ENCODE measurements around the gene PSMB7.

Gene PSMB7

DNA sequence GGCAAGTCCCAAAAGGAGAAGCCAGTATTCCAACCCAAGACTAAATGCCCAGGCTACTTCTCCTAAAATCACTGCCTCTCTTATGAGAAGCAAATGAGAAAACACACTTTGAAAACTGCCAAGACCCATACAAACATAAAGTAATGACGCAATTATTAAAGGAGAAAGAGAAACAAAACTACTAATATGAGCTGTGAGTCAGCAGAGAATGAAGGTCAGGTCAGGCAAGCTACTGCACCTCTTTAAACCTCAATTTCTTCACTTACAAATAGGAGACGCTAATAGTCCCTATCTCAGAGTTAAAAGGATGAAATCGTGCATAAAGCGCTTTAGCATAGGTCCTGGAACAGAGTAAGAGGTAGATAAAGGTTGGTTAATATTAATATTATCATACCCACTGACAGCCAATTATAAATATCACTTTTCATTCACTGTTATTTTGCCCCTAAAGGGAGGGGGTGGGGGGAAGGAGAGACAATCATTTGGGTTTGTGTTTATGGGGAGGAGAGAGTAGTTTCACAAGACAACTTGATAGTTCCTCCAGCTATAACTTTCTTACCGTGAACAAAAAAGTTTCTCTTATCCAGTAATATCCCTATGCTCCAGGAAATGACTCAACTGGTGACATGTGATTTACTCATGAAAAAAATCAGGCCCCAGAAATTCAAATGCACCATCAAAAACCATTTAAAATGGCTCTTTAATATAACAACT lies 3.6 kb downstream of the PSMB7 start:
- H3K4me1 Mint-ChIP-seq (ENCODE audit: low read depth), result peaks cover 16% of the 10 kb centered on the region
- no peaks in the 10 kb centered on the region for H3K9me3 Mint-ChIP-seq
- no peak overlapping the region for H3K27ac Mint-ChIP-seq
- no peaks in the 10 kb centered on the region for H3K27me3 Mint-ChIP-seq
- H3K36me3 Mint-ChIP-seq (ENCODE audit: low read depth), result peaks cover 86% of the 10 kb centered on the region
- intact Hi-C loops (cut with micrococcal nuclease), result no loop called here
- H3K4me3 Mint-ChIP-seq, result no peak overlapping the region

DNA sequence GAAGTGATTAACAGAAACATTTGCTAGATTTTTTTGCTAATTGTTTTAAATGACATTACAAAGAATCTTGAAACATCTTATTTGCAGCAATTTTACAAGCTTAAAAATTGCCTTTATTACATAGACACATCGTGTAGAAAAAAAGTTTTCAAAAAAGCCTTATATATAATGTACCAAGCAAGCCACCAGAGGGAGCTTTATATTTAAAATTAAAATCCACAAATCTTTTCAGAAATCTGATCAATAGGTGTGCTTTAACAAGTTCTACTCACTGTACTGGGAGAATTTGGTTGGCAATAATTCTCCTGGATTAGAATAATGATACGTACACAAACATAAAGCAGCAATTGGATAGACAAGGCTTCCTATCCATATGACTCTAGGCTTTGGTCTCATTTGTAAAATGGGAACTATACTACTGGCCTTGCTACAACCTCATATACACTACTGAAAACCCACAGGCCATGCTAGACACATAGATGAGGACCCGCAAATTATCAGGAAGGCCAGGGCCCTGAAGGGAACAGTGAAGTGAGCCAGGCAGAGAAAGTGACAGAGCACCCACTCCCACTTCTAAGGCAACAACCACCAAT lies 4.8 kb downstream of the PSMB7 start:
- H3K36me3 Mint-ChIP-seq (ENCODE audit: low read depth), result peaks cover 98% of the 10 kb centered on the region
- no peak overlapping the region for H3K4me3 Mint-ChIP-seq
- intact Hi-C loops (cut with micrococcal nuclease), result no loop called here
- H3K27ac Mint-ChIP-seq, result no peak overlapping the region
- no peaks in the 10 kb centered on the region for H3K9me3 Mint-ChIP-seq
- no peaks in the 10 kb centered on the region for H3K27me3 Mint-ChIP-seq
- H3K4me1 Mint-ChIP-seq (ENCODE audit: low read depth), result peaks cover 16% of the 10 kb centered on the region

DNA sequence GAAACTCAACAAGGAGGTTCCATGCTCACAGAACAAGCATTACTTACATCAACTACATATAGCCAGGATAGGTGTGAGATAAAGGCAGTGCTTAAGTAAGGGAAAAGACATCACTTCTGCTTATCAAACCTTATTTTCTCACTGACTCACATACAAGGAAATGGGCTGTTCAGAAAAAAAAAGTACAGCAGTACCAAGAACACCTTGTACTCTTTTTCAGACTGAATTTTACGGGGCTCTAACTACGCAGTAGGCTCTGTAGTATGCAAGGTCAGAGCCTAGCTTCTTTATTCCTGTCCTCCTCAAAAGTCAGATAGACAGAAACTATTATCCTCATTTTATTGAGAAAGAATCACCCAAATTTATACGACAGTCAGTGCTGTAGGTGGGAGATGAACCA lies 5.8 kb downstream of the PSMB7 start:
- no peaks in the 10 kb centered on the region for H3K9me3 Mint-ChIP-seq
- intact Hi-C loops (cut with micrococcal nuclease), result no loop called here
- H3K27ac Mint-ChIP-seq, result no peak overlapping the region
- no peak overlapping the region for H3K4me3 Mint-ChIP-seq
- H3K4me1 Mint-ChIP-seq (ENCODE audit: low read depth), result peaks cover 11% of the 10 kb centered on the region
- no peaks in the 10 kb centered on the region for H3K27me3 Mint-ChIP-seq
- H3K36me3 Mint-ChIP-seq (ENCODE audit: low read depth), result peaks cover 98% of the 10 kb centered on the region

DNA sequence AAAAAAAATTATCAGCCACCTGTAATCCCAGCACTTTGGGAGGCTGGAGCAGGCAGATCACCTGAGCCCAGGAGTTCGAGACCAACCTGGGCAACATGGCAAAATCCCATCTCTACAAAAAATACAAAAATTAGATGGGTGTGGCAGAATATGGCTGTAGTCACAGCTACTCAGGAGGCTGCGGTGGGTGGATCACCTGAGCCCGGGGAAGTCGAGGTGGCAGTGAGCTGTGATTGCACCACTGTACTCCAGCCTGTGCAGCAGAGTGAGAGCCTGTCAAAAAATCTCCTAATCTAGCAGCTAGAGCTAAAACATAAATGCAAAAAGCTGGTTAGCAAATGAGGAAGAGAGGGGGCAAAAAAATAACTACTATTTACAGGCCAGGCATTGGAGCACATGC lies 12.0 kb downstream of the PSMB7 start:
- intact Hi-C loops (cut with micrococcal nuclease), result no loop called here
- peaks cover 30% of the 10 kb centered on the region for H3K4me1 Mint-ChIP-seq (ENCODE audit: low read depth)
- H3K27ac Mint-ChIP-seq, result no peak overlapping the region
- no peaks in the 10 kb centered on the region for H3K27me3 Mint-ChIP-seq
- no peaks in the 10 kb centered on the region for H3K9me3 Mint-ChIP-seq
- no peak overlapping the region for H3K4me3 Mint-ChIP-seq
- peaks cover 95% of the 10 kb centered on the region for H3K36me3 Mint-ChIP-seq (ENCODE audit: low read depth)

DNA sequence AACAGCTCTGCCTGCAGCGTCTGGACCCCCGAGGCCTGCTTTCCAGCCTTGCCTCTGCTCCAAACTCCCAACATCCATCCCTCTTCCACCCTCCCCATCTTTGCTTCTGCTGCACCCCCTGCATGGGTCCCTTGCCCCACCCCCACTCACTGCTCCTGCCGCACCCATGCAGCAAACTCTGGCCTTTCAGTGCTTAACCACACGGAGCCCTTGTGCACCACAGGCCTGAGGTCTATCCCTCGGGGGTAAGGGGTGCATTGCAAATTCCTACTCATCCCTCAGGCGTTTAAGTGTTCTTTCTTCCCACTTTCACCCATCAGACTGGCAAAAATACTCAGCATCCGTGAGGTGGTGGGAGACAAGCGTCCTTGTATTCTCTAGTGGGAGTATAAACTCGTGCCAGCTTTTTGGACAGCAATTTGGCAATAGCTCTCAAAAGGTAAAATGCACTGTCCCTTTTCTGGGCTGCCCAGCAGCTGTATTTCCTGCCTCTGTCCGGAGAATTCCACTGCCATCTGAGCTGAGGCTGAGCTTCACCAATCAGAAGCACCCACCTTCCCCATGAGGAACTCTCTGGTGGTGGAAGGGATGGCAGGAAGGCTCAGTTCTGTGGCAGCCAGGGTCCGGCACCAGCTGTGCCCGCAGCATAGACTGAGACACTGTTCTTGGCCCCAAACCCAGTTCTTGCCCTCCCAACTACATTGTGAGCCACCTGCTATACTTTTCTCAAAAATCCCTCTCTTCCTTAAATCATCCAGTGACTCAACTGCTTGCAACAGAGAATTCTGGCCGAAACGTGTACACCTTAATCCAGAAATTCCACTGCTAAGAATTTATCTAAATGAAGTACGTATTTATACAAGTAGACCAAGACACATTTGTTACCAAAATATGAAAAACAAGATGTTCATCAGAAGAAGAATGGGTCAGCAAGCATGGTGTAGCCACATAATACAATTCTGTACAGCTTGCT lies 15.0 kb downstream of the PSMB7 start:
- Mint-ChIP-seq H3K9me3 (no peaks in the 10 kb centered on the region), H3K4me1 (ENCODE audit: low read depth) (peaks cover 46% of the 10 kb centered on the region), H3K27me3 (no peaks in the 10 kb centered on the region), H3K4me3 (no peak overlapping the region), H3K36me3 (ENCODE audit: low read depth) (peaks cover 82% of the 10 kb centered on the region), H3K27ac (peak overlapping the region; percentile 43)
- intact Hi-C loops (cut with micrococcal nuclease), result no loop called here

DNA sequence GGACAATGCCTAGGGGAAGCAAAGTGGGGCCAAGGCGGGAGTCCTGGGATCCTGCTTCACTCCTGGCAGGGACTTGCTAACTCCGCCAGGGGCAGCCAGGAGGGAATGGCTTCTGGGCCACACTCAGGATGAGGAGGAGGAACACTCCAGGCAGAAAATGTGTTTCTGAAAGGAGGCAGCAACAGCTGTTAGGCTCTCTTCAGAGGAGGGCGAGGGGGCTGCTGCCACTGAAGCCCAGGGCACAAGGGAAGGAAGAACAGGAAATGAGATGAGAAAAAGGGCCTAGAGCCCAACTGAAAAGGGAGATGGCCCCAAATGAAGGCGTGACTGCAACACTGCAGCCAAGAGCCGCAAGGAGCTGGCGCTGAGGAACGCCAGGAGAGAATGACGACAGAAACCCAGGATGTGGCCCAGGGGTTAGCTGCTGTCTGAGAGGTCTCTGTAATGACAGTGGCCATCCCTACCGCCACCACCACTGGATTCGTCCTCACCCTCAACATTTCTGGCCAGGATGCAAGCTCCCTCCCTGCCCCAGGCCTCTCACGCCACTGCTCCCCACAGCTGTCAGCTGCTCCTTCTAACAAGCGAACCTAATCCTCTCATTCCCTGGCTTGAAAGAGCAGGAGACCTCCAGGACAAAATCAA lies 15.8 kb downstream of the PSMB7 start:
- Mint-ChIP-seq H3K4me3 (no peak overlapping the region), H3K27ac (peak overlapping the region; percentile 43), H3K9me3 (no peaks in the 10 kb centered on the region), H3K36me3 (ENCODE audit: low read depth) (peaks cover 74% of the 10 kb centered on the region), H3K27me3 (no peaks in the 10 kb centered on the region), H3K4me1 (ENCODE audit: low read depth) (peaks cover 51% of the 10 kb centered on the region)
- intact Hi-C loops (cut with micrococcal nuclease), result no loop called here

DNA sequence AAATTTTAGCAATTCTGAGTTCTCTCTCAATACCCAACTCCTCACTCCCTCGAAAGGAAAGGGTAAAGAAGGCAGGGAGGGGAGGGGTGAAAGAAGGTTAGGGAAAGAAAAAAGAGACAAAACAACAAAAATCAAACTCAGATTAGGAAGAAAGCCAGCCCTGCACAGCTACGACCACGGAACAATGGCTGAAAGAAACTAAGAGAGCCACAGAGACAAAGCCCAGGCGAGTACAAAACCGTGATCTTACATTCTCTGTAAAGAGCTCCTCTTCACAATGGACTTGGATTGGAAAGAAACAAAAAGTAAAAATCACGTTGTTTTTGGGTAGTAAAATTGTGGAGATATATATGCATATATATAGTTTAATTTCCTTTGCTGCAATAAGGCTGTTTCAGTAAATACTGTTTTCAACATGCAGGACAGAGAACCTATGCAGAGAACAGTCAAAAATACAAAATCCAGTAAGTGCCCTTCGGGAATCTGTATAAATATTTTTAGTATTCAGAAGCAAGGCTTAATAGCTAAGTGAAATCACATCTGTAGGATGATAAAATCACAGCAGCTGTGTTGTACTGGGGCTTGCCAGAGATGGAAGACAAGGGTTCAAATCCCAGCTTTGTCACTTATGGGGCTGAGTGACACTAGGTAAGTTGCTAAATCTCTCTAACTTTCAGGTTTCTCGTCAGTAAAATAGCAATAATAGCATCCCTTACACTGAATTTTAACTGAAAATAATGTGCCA lies 16.9 kb downstream of the PSMB7 start:
- H3K9me3 Mint-ChIP-seq, result no peaks in the 10 kb centered on the region
- H3K27me3 Mint-ChIP-seq, result no peaks in the 10 kb centered on the region
- peaks cover 60% of the 10 kb centered on the region for H3K4me1 Mint-ChIP-seq (ENCODE audit: low read depth)
- H3K36me3 Mint-ChIP-seq (ENCODE audit: low read depth), result peaks cover 64% of the 10 kb centered on the region
- intact Hi-C loops (cut with micrococcal nuclease), result no loop called here
- H3K27ac Mint-ChIP-seq, result no peak overlapping the region
- no peak overlapping the region for H3K4me3 Mint-ChIP-seq

DNA sequence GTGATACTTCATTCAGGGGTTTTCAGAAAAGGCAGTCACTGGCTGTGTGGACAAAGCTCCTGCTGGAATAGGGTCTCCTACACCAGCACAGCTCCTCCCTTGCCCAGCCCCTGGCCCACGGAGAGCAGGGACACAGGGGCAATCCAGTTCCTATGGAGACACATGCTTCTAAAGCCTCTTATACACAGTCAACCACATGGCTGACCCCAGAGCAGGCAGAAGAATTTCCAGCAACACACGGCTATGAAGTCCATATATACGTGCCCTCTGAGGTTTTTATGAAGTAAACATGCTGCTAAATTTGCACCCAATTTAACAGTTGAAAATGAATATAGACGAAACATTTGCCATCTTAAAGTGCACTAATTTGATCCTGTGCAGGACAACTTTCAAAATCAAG lies 19.4 kb downstream of the PSMB7 start:
- no peak overlapping the region for H3K4me3 Mint-ChIP-seq
- no peaks in the 10 kb centered on the region for H3K27me3 Mint-ChIP-seq
- no peak overlapping the region for H3K27ac Mint-ChIP-seq
- intact Hi-C loops (cut with micrococcal nuclease), result no loop called here
- H3K36me3 Mint-ChIP-seq (ENCODE audit: low read depth), result peaks cover 38% of the 10 kb centered on the region
- peaks cover 71% of the 10 kb centered on the region for H3K4me1 Mint-ChIP-seq (ENCODE audit: low read depth)
- no peaks in the 10 kb centered on the region for H3K9me3 Mint-ChIP-seq

DNA sequence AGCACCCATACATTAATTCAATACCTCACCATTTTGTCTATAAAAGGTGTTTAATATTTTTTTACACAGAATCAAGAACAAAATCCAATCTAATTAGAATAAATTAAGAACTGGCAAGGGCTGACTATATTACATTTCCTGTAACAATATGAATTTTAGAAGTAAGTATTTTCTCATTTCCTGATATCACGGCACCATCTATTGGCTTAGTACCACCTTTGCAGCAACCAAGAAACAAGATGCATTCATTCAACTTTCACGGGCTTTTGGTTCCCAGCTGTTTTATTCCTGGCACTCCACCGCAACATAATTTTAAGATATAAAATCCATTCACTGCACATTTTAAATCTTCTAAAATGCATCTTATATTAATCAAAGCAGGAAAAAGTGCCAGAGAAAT lies 20.6 kb downstream of the PSMB7 start:
- intact Hi-C loops (cut with micrococcal nuclease), result no loop called here
- Mint-ChIP-seq H3K27ac (no peak overlapping the region), H3K9me3 (no peaks in the 10 kb centered on the region), H3K27me3 (no peaks in the 10 kb centered on the region), H3K4me3 (no peak overlapping the region), H3K36me3 (ENCODE audit: low read depth) (peaks cover 30% of the 10 kb centered on the region), H3K4me1 (ENCODE audit: low read depth) (peaks cover 71% of the 10 kb centered on the region)

DNA sequence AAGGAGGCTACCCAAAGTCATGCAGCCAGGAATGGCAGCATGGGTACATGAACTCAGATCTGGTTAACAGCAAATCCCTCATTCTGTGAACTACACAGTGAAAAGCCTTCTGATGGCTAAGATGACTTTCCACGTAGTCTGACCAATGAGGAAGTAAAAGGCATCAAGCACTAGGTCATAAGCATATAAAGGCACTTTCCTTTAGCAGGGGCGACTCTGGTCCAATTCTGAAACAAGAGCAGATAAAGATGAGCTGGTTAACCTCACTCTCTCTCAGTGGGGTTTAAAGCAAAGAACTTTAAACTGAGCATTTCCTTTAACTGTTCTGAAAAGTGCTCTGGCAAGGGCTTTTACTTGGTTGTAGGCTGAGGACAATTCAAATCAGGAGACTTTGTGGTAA lies 21.1 kb downstream of the PSMB7 start:
- Mint-ChIP-seq H3K9me3 (no peaks in the 10 kb centered on the region), H3K27me3 (no peaks in the 10 kb centered on the region), H3K4me3 (no peak overlapping the region), H3K36me3 (ENCODE audit: low read depth) (peaks cover 29% of the 10 kb centered on the region), H3K27ac (no peak overlapping the region), H3K4me1 (ENCODE audit: low read depth) (peaks cover 71% of the 10 kb centered on the region)
- intact Hi-C loops (cut with micrococcal nuclease), result no loop called here

DNA sequence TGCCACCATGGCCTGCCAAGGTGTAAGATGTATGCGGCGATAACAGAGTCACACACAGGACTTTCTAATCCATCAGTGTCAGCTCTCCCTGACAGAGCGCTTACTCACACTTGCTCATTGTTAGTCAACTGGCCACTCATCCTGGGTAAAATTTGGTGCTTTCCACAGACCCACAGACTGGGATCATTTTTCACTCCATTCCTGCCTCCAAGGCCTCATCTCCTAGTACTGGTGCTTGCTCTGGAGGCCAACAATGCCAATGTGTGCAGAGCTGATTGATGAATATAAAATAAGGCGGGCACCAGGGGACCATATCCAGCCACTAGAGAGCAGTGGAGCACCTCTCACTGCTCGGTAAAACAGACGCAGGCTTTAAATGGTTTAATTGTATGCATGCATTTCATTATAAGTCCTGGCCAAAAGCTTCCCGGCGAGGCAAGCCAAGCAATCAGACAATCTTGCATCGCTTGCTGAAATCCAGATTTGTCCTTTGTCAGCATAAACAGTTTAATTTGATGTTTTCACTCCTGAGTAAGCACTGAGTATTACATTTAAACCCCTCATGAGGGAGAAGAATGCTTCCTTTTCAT lies 22.3 kb downstream of the PSMB7 start:
- H3K9me3 Mint-ChIP-seq, result no peaks in the 10 kb centered on the region
- intact Hi-C loops (cut with micrococcal nuclease), result no loop called here
- no peak overlapping the region for H3K4me3 Mint-ChIP-seq
- H3K36me3 Mint-ChIP-seq (ENCODE audit: low read depth), result peaks cover 21% of the 10 kb centered on the region
- peaks cover 76% of the 10 kb centered on the region for H3K4me1 Mint-ChIP-seq (ENCODE audit: low read depth)
- no peak overlapping the region for H3K27ac Mint-ChIP-seq
- H3K27me3 Mint-ChIP-seq, result no peaks in the 10 kb centered on the region

DNA sequence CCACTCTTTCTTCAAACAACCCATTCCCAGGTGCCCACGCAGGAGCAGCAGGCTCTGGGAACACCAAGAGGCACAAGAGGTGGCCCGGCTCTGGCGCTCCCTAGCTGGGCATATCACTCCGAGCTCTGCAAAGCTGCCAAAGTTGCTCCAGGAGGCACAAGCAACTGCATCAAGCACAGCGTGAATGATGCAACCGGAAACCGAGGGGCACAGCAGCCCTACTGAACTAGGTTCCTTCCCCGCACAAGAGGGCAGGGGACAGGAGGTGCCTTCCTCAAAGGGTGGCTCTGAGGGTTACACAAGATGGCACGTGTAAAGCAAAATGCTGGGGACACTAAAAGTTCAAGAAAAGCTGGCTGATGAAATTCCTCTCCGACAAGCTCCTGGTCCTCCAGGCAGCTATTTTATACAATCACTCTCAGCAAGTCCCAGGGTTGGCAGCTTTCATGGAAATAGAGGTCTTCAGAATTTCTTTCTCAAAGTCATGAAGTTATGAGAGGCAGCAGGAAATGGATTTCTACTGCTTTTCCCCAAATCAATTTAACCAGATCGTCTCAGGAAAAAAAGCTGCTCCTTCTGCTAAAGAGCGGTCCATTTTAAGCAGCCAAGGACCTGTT lies 22.9 kb downstream of the PSMB7 start:
- Mint-ChIP-seq H3K9me3 (no peaks in the 10 kb centered on the region), H3K4me3 (no peak overlapping the region), H3K36me3 (ENCODE audit: low read depth) (peaks cover 19% of the 10 kb centered on the region), H3K4me1 (ENCODE audit: low read depth) (peaks cover 79% of the 10 kb centered on the region), H3K27ac (no peak overlapping the region), H3K27me3 (no peaks in the 10 kb centered on the region)
- intact Hi-C loops (cut with micrococcal nuclease), result no loop called here
